ENCODE measurements around the gene MIOS. TPM values are rescaled to one million over a fixed set of nuclear protein-coding genes. Genes with fewer than 3 reads are reported as not detected.

The MIOS gene
- total RNA-seq, 1 donor: 46.6 TPM

- DNase-seq (ENCODE audit: low read depth): no peak
- no peak for TF ChIP-seq CTCF (IDR thresholded peaks at IDR 0.05; ENCODE audit: insufficient read depth, low read length)
- H3K4me3 ChIP-seq (ENCODE audit: low read depth, low read length): peak overlapping the region; percentile 77
Observed at GRCh38 chr7:7567898-7568531, 1.3 kb downstream of the MIOS start.

GRCh38 chr7:7568553-7568952, 1.9 kb downstream of the MIOS start:
- peak overlapping the region; percentile 20 for H3K4me3 ChIP-seq (ENCODE audit: low read depth, low read length)
- TF ChIP-seq CTCF (IDR thresholded peaks at IDR 0.05; ENCODE audit: insufficient read depth, low read length): no peak
- no peak for DNase-seq (ENCODE audit: low read depth)

GRCh38 chr7:7569081-7569527, 2.4 kb downstream of the MIOS start:
- H3K4me3 ChIP-seq (ENCODE audit: low read depth, low read length): no peak overlapping the region
- no peak for TF ChIP-seq CTCF (IDR thresholded peaks at IDR 0.05; ENCODE audit: insufficient read depth, low read length)
- DNase-seq (ENCODE audit: low read depth): no peak

- no peak for TF ChIP-seq CTCF (IDR thresholded peaks at IDR 0.05; ENCODE audit: insufficient read depth, low read length)
- no peak overlapping the region for H3K4me3 ChIP-seq (ENCODE audit: low read depth, low read length)
- DNase-seq (ENCODE audit: low read depth): no peak
Observed at GRCh38 chr7:7569615-7570014, 2.9 kb downstream of the MIOS start.

GRCh38 chr7:7570584-7570983, 3.9 kb downstream of the MIOS start:
- H3K4me3 ChIP-seq (ENCODE audit: low read depth, low read length): no peak overlapping the region
- TF ChIP-seq CTCF (IDR thresholded peaks at IDR 0.05; ENCODE audit: insufficient read depth, low read length): no peak
- no peak for DNase-seq (ENCODE audit: low read depth)

- H3K4me3 ChIP-seq (ENCODE audit: low read depth, low read length): no peak overlapping the region
- no peak for DNase-seq (ENCODE audit: low read depth)
- TF ChIP-seq CTCF (IDR thresholded peaks at IDR 0.05; ENCODE audit: insufficient read depth, low read length): no peak
Observed at GRCh38 chr7:7573701-7574100, 7.0 kb downstream of the MIOS start.

GRCh38 chr7:7576344-7576743, 9.7 kb downstream of the MIOS start:
- TF ChIP-seq CTCF (IDR thresholded peaks at IDR 0.05; ENCODE audit: insufficient read depth, low read length): no peak
- DNase-seq (ENCODE audit: low read depth): no peak
- no peak overlapping the region for H3K4me3 ChIP-seq (ENCODE audit: low read depth, low read length)
